GM15510 (cell line): ENCODE results near the gene IGSF6.

Experiments used
- POLR2A ChIP-seq: IDR thresholded peaks from 3 replicates; pipeline ENCODE4 v1.6.1; 2011; ENCODE audit warnings: borderline replicate concordance; ENCODE audit not compliant: insufficient read length; ENCODE audit errors: extremely low read depth

IGSF6 gene

GRCh38 chr16:21656795-21657768 lies 4.7 kb upstream of the IGSF6 start:
- no peak for TF ChIP-seq POLR2A

- no peak for TF ChIP-seq POLR2A
Observed at GRCh38 chr16:21654881-21655280, 2.5 kb upstream of the IGSF6 start.

- no peak for TF ChIP-seq POLR2A
Observed at GRCh38 chr16:21654466-21654865, 2.1 kb upstream of the IGSF6 start.

- TF ChIP-seq POLR2A: no peak
Observed at GRCh38 chr16:21653571-21653970, 1.2 kb upstream of the IGSF6 start.

GRCh38 chr16:21651515-21651914 lies 893 bp downstream of the IGSF6 start:
- TF ChIP-seq POLR2A: no peak

GRCh38 chr16:21650521-21650920 lies 1.9 kb downstream of the IGSF6 start:
- no peak for TF ChIP-seq POLR2A

- TF ChIP-seq POLR2A: no peak
Observed at GRCh38 chr16:21647562-21648164, 4.7 kb downstream of the IGSF6 start.

- TF ChIP-seq POLR2A: no peak
Observed at GRCh38 chr16:21646721-21647561, 5.5 kb downstream of the IGSF6 start.

GRCh38 chr16:21646091-21646490 lies 6.3 kb downstream of the IGSF6 start:
- TF ChIP-seq POLR2A: no peak

- no peak for TF ChIP-seq POLR2A
Observed at GRCh38 chr16:21645261-21645721, 7.1 kb downstream of the IGSF6 start.

- no peak for TF ChIP-seq POLR2A
Observed at GRCh38 chr16:21644674-21645073, 7.7 kb downstream of the IGSF6 start.

GRCh38 chr16:21643785-21644184 lies 8.6 kb downstream of the IGSF6 start:
- no peak for TF ChIP-seq POLR2A

- no peak for TF ChIP-seq POLR2A
Observed at GRCh38 chr16:21642861-21643260, 9.5 kb downstream of the IGSF6 start.

GRCh38 chr16:21641916-21642315 lies 10.5 kb downstream of the IGSF6 start:
- no peak for TF ChIP-seq POLR2A

GRCh38 chr16:21639493-21639892 lies 12.9 kb downstream of the IGSF6 start:
- no peak for TF ChIP-seq POLR2A
